Superior temporal gyrus (tissue), 1 donor: Measurements from ENCODE around the gene MRGPRX4.
"Not testable (repeated sequence)": the region's sequence is repeated elsewhere in the genome, so short reads cannot be mapped to it uniquely, and the experiment has no call there.

Source experiments
- DNase-seq: peaks from one replicate; pipeline ENCODE4 v3.0.0-alpha.2; 2016; ENCODE audit errors: extremely low spot score

MRGPRX4 gene

DNA sequence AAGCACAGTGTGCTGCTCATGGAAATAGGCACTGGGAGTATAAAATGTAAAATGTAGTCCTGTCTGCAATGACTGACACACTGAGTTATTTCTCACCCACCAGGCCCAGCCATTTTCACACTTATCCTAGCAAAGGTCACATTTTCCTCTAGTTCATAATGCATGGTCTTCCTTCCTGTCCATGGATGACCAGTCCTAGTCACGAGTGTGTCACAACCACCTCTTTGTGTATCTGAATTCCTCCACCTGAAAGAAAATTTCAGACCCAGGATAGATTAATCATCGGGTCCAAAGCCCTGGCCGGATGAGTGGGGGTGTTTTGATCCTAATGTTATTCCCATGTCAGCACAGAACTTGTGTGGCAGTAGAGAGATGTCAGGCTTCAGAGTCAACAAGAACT lies at the start of gene MRGPRX4:
Gene MRGPRX4 (plus strand): TSS at position 172 of the 400 bp plus-strand sequence. CDS start 420 bp downstream, outside the sequence.
- no peak for DNase-seq

DNA sequence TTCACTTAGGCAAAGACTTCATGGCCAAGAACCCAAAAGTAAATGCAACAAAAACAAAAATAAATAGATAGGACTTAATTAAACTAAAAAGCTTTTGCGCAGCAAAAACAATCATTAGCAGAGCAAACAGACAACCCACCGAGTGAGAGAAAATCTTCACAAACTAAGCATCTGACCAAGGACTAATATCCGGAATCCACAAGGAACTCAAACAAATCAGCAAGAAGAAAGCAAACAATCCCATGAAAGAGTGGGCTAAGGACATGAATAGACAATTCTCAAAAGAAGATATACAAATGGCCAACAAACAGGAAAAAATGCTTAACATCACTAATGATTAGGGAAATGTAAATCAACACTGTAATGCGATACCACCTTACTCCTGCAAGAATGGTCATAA lies 41.5 kb upstream of the MRGPRX4 start:
- not testable (repeated sequence) for DNase-seq

- DNase-seq = no peak
These were observed 40.3 kb upstream of the MRGPRX4 start, which contains the start of gene MRGPRX3 for GRCh38 chr11:18132341-18132740. TSS of gene MRGPRX3 (plus strand) at chr11:18132571. CDS start at chr11:18137203, 4,632 bp downstream.

- no peak for DNase-seq
These were observed 37.3 kb upstream of the MRGPRX4 start for GRCh38 chr11:18135308-18135707.

- DNase-seq = no peak
These were observed 35.3 kb upstream of the MRGPRX4 start for GRCh38 chr11:18137186-18137800.

GRCh38 chr11:18140145-18140544 lies 32.5 kb upstream of the MRGPRX4 start:
- DNase-seq = no peak

DNA sequence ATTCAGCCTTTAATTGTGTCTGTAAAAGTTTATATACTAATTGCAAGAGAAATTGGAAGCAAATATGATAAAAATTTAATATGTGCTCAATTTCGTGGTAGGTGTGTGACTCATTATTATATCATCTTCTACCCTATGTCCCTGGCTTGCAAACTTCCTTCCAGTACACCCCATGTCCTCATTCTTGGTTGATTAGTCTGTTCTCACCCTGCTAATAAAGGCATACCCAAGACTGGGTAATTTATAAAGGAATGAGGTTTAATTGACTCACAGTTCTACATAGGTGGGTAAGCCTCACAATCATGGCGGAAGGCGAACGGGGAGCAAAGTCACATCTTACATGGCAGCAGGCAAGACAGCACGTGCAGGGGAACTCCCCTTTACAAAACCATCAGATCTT lies 28.4 kb upstream of the MRGPRX4 start:
- DNase-seq = no peak

GRCh38 chr11:18145025-18145424 lies 27.6 kb upstream of the MRGPRX4 start:
- DNase-seq = no peak

GRCh38 chr11:18145837-18146236 lies 26.8 kb upstream of the MRGPRX4 start:
- DNase-seq = no peak

GRCh38 chr11:18151581-18151980 lies 21.1 kb upstream of the MRGPRX4 start:
- DNase-seq = no peak

- no peak for DNase-seq
These were observed 4.3 kb upstream of the MRGPRX4 start for GRCh38 chr11:18168372-18168771.

DNA sequence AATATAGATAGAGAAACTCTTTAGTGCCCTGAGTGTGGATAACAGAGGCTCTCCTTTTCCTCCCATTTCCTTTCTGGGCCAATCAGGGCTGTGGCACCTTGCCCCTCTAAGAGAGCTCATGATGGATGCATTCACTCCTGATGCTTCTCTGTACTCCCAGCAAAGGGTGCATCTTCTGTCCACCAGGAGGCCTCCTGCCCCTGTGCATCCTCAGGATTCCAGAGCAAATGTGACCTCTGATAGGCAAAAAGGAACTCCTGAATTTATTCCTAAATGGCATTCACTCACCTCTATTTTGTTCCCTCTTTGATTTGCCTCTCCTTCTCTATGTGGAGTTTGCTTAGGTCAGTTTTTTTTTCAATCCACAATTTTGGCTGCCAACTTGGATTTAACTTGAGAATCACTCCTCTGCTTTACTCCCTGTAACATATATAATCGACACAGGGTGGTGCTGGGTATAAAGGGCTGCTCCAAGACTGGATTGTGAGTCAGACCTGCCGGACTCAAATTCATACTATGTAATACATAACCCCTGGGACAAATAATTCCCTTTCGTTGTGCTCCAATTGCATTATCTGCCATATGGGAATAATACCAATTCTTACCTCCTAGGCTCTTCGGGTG lies 1.1 kb upstream of the MRGPRX4 start:
- no peak for DNase-seq

DNA sequence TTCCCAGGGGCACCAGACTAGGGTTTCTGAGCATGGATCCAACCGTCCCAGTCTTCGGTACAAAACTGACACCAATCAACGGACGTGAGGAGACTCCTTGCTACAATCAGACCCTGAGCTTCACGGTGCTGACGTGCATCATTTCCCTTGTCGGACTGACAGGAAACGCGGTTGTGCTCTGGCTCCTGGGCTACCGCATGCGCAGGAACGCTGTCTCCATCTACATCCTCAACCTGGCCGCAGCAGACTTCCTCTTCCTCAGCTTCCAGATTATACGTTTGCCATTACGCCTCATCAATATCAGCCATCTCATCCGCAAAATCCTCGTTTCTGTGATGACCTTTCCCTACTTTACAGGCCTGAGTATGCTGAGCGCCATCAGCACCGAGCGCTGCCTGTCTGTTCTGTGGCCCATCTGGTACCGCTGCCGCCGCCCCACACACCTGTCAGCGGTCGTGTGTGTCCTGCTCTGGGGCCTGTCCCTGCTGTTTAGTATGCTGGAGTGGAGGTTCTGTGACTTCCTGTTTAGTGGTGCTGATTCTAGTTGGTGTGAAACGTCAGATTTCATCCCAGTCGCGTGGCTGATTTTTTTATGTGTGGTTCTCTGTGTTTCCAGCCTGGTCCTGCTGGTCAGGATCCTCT lies 709 bp downstream of the MRGPRX4 start:
- DNase-seq = no peak

DNA sequence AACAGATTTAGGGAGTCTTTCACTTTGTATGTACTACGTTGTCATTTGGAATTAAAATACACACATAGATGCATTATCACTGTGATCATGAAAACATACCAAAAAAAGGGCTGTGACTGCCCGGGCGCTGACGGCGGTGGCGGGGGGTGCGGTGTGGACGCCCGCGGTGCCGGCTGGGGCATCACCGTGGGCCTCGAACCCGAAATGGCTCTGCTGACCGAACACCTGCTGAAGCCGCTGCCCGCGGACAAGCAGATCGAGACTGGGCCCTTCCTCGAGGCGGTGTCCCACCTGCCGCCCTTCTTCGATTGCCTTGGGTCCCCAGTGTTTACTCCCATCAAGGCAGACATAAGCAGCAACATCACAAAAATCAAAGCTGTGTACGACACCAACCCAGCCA lies 16.2 kb downstream of the MRGPRX4 start:
- DNase-seq = no peak

GRCh38 chr11:18189476-18190245 lies 17.0 kb downstream of the MRGPRX4 start:
- DNase-seq = not testable (repeated sequence)

GRCh38 chr11:18191376-18191775 lies 18.7 kb downstream of the MRGPRX4 start:
- DNase-seq = no peak

DNA sequence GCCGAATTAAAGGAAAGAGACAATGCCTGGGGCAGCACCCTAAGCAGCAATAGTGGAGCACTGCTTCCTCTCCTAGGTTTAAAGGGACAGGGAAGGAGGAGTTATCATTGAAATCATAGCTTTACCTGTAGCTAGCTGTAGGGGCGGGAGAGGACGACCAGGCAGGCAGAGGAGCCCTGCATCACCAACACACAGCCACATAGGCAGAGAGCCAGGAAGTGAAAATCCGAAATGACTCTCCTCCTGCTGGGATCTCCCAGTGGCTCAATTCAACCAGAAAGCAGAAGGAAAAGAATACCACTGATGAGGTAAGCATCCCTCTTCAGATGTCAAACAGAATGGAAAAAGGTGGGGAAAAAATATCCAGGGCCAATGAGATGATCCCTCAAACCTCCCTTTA lies 20.4 kb downstream of the MRGPRX4 start:
- DNase-seq = no peak

- DNase-seq = no peak
These were observed 23.9 kb downstream of the MRGPRX4 start for GRCh38 chr11:18196532-18196931.

DNA sequence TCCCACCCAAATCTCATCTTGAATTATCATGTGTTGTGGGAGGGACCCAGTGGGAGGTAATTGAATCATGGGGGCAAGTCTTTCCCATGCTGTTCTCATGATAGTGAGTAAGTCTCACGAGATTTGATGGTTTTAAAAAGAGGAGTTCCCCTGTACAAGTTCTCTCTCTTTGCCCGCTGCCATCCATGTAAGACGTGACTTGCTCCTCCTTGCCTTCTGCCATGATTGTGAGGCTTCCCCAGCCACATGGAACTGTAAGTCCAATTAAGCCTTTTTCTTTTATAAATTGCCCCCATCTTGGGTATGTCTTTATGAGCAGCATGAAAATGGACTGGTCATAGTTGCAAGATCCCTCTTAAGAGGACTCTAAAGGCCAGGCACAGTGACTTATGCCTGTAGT lies 25.1 kb downstream of the MRGPRX4 start:
- not testable (repeated sequence) for DNase-seq

DNA sequence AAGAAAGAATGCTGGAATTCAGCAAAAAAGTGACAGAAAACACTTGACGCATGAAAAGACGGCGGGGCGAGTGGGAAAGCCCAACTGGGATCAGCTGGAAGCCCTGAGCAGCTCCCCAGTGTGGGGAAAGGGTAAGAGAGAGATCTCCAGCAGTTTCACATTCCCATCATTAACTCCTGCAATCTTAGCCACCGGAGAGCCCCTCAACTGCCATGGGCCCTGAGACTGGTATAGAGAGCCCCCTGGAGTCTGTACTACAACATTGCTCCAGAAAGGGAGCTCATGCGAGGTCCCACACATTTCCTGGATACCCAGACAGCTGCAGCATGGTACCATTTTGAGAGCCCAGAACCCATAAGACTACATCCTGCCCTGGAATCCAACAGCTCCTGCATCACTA lies 31.1 kb downstream of the MRGPRX4 start:
- no peak for DNase-seq

DNA sequence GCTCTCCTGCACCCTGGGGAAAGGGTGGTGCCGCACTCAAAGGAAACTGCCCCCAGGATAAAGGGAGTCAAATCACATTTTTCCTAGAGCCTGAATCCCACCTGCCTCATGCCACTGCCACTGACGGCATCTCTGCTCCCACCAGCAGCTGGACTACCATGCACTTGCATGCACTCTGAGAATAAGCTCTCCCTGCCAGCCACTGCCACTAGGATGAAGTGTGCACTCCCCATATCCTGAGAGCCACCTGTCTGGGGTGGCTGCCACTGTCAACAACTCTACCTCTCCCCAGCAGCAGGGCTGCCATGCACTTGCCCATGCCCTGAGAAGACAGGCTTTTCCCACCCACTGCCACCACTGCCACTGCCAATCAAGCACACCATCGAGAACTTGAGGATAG lies 31.6 kb downstream of the MRGPRX4 start:
- no peak for DNase-seq

DNA sequence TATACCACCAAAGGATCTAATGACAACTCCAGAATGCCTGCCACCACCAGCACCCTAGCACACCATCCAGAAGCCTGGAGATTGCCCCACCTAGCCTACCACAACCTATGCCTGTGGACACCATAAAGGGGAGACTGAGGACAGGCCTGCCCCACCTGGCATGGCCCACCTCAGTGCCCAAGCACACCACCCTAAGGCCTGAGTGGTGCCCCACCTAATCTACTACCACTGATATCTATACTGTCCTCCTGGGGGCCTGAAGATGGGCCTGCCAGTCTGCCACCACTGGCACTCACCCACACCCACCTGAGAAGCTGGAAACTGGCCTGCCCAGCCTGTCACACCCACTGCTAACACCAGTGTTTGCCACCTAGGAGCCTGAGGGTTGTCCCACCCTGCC lies 32.1 kb downstream of the MRGPRX4 start:
- no peak for DNase-seq
